Smooth muscle cell (in vitro differentiated cells): ENCODE data around the gene PA2G4. TPM values are rescaled to one million over a fixed set of nuclear protein-coding genes. Genes with fewer than 3 reads are reported as not detected.
"Not testable (repeated sequence)": the region's sequence is repeated elsewhere in the genome, so short reads cannot be mapped to it uniquely, and the experiment has no call there.

ENCODE experiments used
- DNase-seq: peaks from one replicate; lab custom pipeline; 2025; ENCODE audit not compliant: unreplicated experiment; lab: John Stamatoyannopoulos, UW
- H2AFZ ChIP-seq: fragments of 200-600 bp; sonication (generic); 2 replicates; pipeline ENCODE4 v1.6.0; 2016; ENCODE audit warnings: antibody characterized with exemption, low read depth, mild to moderate bottlenecking
- H3F3A ChIP-seq: fragments of 200-600 bp; sonication (generic); 2 replicates; pipeline ENCODE4 v1.6.0; 2017; ENCODE audit warnings: antibody characterized with exemption, low read depth
- H3K27ac ChIP-seq: fragments of 200-600 bp; sonication (generic); 2 replicates; pipeline ENCODE4 v1.5.1; 2016; ENCODE audit warnings: low read depth, mild to moderate bottlenecking
- H3K27me3 ChIP-seq: fragments of 200-600 bp; sonication (generic); 2 replicates; pipeline ENCODE4 v1.6.1; 2016; ENCODE audit warnings: low read depth, mild to moderate bottlenecking
- H3K36me3 ChIP-seq: fragments of 200-600 bp; sonication (generic); 2 replicates; pipeline ENCODE4 v1.5.1; 2016; ENCODE audit warnings: low read depth
- H3K4me1 ChIP-seq: fragments of 200-600 bp; sonication (generic); 2 replicates; pipeline ENCODE4 v1.5.1; 2016; ENCODE audit warnings: low read depth
- H3K4me2 ChIP-seq: fragments of 200-600 bp; sonication (generic); 2 replicates; pipeline ENCODE4 v1.6.0; 2016; ENCODE audit warnings: mild to moderate bottlenecking
- H3K4me3 ChIP-seq: fragments of 200-600 bp; sonication (generic); 2 replicates; pipeline ENCODE4 v1.5.1; 2016; ENCODE audit warnings: mild to moderate bottlenecking
- H3K79me2 ChIP-seq: fragments of 200-600 bp; sonication (generic); 2 replicates; pipeline ENCODE4 v1.6.0; 2016; ENCODE audit warnings: low read depth, mild to moderate bottlenecking
- H3K9ac ChIP-seq: fragments of 200-600 bp; sonication (generic); 2 replicates; pipeline ENCODE4 v1.6.0; 2016; ENCODE audit warnings: low read depth
- H3K9me3 ChIP-seq: fragments of 200-600 bp; sonication (generic); replicated peaks from 2 replicates; pipeline ENCODE4 v1.5.1; 2016; ENCODE audit warnings: low read depth
- H4K20me1 ChIP-seq: fragments of 200-600 bp; sonication (generic); 2 replicates; pipeline ENCODE4 v1.6.0; 2016; ENCODE audit warnings: low read depth
- WGBS: methylation state at CpG from one replicate; pipeline ENCODE4 v1.1.7; 2016; ENCODE audit warnings: low lambda C conversion rate; 5-methylcytosine and 5-hydroxymethylcytosine counted together
- polyA plus RNA-seq: library from polyadenylated mRNA; unstranded; fragments of >200 nt; fragmentation: Nextera tagmentation; extraction: Ambion mirVana; gene quantifications from 2 replicates; pipeline ENCODE4 v1.2.1, GENCODE V29; 2016
- total RNA-seq: library from RNA; depleted of rRNA; stranded (reverse); fragments of >200 nt; gene quantifications from 2 replicates; pipeline ENCODE4 v1.2.3, GENCODE V29; 2014
- TF ChIP-seq, protein P1 (sequence below): fragments of 200-600 bp; sonication (generic); IDR thresholded peaks from 2 replicates; pipeline ENCODE4 v1.5.1; 2017; ENCODE audit warnings: borderline replicate concordance, mild to moderate bottlenecking, antibody characterized with exemption; ENCODE audit not compliant: insufficient read depth, poor library complexity, severe bottlenecking

Gene PA2G4
- total and polyA plus RNA-seq, 2 experiments from 2014 or later, result 99.8 to 118 TPM

DNA sequence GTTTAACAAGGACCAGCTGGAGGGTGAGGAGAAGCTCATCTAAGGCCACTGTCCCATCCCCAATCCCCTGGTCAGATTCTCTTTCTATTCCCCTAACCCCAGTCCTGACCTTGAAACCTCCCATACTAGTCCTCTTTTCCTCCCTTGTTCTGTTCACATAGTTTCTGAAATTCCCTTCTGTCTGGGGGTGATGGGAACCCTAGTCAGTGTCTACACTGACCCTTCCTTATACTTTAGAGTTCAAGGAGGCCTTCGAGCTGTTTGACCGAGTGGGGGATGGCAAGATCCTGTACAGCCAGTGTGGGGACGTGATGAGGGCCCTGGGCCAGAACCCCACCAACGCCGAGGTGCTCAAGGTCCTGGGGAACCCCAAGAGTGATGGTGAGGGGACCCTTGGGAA, 50.5 kb downstream of the PA2G4 start:
- no peaks in the 10 kb centered on the region for H3K36me3 ChIP-seq
- no peak overlapping the region for H3K4me2 ChIP-seq
- peaks cover 28% of the 10 kb centered on the region for H3K79me2 ChIP-seq
- H3K27ac ChIP-seq, result no peak overlapping the region
- H3K9ac ChIP-seq, result no peak overlapping the region
- no peaks in the 10 kb centered on the region for H3K9me3 ChIP-seq
- peaks cover 17% of the 10 kb centered on the region for H3F3A ChIP-seq
- DNase-seq, result no peak
- peaks cover 25% of the 10 kb centered on the region for H3K4me1 ChIP-seq
- H3K27me3 ChIP-seq, result no peaks in the 10 kb centered on the region
- 97% methylated on average over 5 of the region's 5 CpGs for WGBS
- H2AFZ ChIP-seq, result no peak overlapping the region
- H4K20me1 ChIP-seq, result peaks cover 13% of the 10 kb centered on the region
- TF ChIP-seq, protein P1, sequence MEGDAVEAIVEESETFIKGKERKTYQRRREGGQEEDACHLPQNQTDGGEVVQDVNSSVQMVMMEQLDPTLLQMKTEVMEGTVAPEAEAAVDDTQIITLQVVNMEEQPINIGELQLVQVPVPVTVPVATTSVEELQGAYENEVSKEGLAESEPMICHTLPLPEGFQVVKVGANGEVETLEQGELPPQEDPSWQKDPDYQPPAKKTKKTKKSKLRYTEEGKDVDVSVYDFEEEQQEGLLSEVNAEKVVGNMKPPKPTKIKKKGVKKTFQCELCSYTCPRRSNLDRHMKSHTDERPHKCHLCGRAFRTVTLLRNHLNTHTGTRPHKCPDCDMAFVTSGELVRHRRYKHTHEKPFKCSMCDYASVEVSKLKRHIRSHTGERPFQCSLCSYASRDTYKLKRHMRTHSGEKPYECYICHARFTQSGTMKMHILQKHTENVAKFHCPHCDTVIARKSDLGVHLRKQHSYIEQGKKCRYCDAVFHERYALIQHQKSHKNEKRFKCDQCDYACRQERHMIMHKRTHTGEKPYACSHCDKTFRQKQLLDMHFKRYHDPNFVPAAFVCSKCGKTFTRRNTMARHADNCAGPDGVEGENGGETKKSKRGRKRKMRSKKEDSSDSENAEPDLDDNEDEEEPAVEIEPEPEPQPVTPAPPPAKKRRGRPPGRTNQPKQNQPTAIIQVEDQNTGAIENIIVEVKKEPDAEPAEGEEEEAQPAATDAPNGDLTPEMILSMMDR, result no peak
- no peak overlapping the region for H3K4me3 ChIP-seq

DNA sequence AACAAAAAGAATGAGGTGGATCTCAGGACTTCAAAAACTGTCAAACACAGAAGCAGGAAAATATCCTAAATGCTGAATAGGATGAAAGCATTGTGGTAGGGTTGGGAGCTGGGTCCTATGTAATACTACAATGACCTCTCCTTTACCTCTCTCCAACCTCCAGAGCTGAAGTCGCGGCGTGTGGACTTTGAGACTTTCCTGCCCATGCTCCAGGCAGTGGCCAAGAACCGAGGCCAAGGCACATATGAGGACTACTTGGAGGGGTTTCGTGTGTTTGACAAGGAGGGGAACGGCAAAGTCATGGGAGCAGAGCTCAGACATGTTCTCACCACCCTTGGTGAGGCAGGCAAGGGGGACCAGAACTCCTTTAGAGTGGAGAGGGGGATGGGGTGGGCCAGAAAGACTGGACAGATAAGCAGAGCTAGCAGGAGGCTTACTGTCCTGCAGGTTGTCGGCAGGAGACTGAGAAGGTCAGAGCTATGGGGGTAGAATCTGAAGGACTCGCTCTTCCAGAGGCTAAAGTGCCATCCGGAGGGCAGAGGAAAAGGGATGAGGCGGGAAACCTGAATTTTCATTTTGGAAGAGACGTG, 51.0 kb downstream of the PA2G4 start:
- no peak overlapping the region for H3K4me2 ChIP-seq
- H4K20me1 ChIP-seq, result peaks cover 18% of the 10 kb centered on the region
- no peak overlapping the region for H2AFZ ChIP-seq
- peaks cover 33% of the 10 kb centered on the region for H3K79me2 ChIP-seq
- H3K9ac ChIP-seq, result no peak overlapping the region
- no peaks in the 10 kb centered on the region for H3K27me3 ChIP-seq
- peaks cover 31% of the 10 kb centered on the region for H3K4me1 ChIP-seq
- no peaks in the 10 kb centered on the region for H3K9me3 ChIP-seq
- no peak overlapping the region for H3K27ac ChIP-seq
- TF ChIP-seq, protein P1, result no peak
- H3K4me3 ChIP-seq, result no peak overlapping the region
- no peaks in the 10 kb centered on the region for H3K36me3 ChIP-seq
- no peak for DNase-seq
- 96% methylated on average over 11 of the region's 11 CpGs for WGBS
- peaks cover 20% of the 10 kb centered on the region for H3F3A ChIP-seq

DNA sequence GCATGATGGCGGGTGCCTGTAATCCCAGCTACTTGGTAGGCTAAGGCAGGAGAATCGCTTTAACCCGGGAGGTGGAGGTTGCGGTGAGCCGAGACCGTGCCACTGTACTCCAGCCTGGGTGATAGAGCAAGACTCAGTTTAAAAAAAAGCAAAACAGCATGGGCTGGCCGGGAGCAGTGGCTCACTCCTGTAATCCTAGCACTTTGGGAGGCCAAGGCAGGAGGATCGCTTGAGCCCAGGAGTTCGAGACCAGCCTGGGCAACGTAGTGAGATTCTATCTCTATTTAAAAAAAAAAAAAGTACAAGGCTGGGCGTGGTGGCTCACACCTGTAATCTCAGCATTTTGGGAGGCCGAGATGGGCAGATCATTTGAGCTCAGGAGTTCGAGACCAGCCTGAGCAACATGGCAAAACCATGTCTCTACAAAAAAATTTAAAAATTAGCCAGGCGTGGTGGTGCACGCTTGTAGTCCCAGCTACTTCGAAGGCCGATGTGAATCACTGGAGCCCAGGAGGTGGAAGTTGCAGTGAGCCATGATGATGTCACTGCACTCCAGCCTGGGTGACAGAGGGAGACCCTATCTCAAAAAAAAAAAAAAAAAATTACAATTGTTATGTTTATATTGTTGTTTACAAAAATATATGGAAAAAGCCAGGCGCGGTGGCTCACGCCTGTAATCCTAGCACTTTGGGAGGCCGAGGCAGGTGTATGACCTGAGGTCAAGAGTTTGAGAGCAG, 52.3 kb downstream of the PA2G4 start:
- peak overlapping the region; percentile 100 for H3K4me2 ChIP-seq
- peaks cover 39% of the 10 kb centered on the region for H3K4me1 ChIP-seq
- H4K20me1 ChIP-seq, result peaks cover 31% of the 10 kb centered on the region
- DNase-seq, H3K27me3 ChIP-seq, H3K9ac ChIP-seq, H3K36me3 ChIP-seq, H2AFZ ChIP-seq, H3K9me3 ChIP-seq: not testable (repeated sequence)
- peaks cover 40% of the 10 kb centered on the region for H3K79me2 ChIP-seq
- 92% methylated on average over 21 of the region's 21 CpGs for WGBS
- peak overlapping the region; percentile 82 for H3K27ac ChIP-seq
- H3F3A ChIP-seq, result peaks cover 28% of the 10 kb centered on the region
- H3K4me3 ChIP-seq, result peak overlapping the region; percentile 90

DNA sequence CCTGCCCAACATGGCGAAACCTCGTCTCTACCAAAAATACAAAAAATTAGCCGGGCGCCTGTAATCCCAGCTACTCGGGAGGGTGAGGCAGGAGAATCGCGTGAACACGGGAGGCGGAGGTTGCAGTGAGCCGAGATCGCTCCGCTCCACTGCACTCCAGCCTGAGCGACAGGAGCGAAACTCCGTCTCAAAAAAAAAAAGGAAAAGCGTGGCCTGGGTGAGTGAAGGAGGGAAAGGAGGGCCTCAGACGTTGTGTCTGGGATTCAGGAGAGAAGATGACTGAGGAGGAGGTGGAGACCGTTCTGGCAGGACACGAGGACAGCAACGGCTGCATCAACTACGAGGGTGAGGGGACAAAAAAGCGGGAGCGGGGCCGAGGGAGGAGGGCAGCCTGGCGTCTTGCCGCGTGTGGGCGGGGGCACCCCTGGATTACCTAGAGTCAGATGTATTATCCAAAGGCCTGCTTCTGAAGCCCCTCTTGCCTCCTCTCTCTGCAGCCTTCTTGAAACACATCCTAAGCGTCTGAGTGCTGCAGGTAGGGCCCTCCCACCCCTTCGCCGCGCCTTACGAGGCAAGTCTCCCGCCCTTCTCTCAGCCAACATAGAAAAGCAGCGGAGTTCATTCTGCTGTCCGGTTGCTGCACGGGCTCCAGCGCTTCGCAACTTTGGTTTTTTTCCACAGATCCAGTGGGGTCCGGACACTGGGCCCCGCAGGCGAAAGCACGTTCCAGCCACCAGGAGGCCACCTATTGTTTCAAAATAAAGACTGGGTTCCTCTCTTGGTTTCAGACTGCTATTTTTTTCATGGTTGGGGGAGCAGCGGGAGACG, 53.1 kb downstream of the PA2G4 start:
- Histone ChIP-seq H3K27me3 (no peaks in the 10 kb centered on the region), H3K4me2 (peak overlapping the region; percentile 100), H3F3A (peaks cover 34% of the 10 kb centered on the region), H2AFZ (no peak overlapping the region), H3K27ac (peak overlapping the region; percentile 82), H3K9ac (no peak overlapping the region), H3K4me3 (peak overlapping the region; percentile 90), H4K20me1 (peaks cover 39% of the 10 kb centered on the region), H3K4me1 (peaks cover 44% of the 10 kb centered on the region), H3K36me3 (no peaks in the 10 kb centered on the region), H3K79me2 (peaks cover 40% of the 10 kb centered on the region), H3K9me3 (no peaks in the 10 kb centered on the region)
- peak; percentile 58 for DNase-seq
- 15% methylated on average over 42 of the region's 45 CpGs for WGBS
- TF ChIP-seq, protein P1, result peak; percentile 67
